Smooth muscle cell (in vitro differentiated cells): Measurements from ENCODE around the gene SLC22A8. TPM values are rescaled to one million over a fixed set of nuclear protein-coding genes. Genes with fewer than 3 reads are reported as not detected.

ENCODE experiments used
- DNase-seq: peaks from one replicate; lab custom pipeline; 2025; ENCODE audit not compliant: unreplicated experiment; lab: John Stamatoyannopoulos, UW
- H2AFZ ChIP-seq: fragments of 200-600 bp; sonication (generic); 2 replicates; pipeline ENCODE4 v1.6.0; 2016; ENCODE audit warnings: antibody characterized with exemption, low read depth, mild to moderate bottlenecking
- H3F3A ChIP-seq: fragments of 200-600 bp; sonication (generic); 2 replicates; pipeline ENCODE4 v1.6.0; 2017; ENCODE audit warnings: antibody characterized with exemption, low read depth
- H3K27ac ChIP-seq: fragments of 200-600 bp; sonication (generic); 2 replicates; pipeline ENCODE4 v1.5.1; 2016; ENCODE audit warnings: low read depth, mild to moderate bottlenecking
- H3K27me3 ChIP-seq: fragments of 200-600 bp; sonication (generic); 2 replicates; pipeline ENCODE4 v1.6.1; 2016; ENCODE audit warnings: low read depth, mild to moderate bottlenecking
- H3K36me3 ChIP-seq: fragments of 200-600 bp; sonication (generic); 2 replicates; pipeline ENCODE4 v1.5.1; 2016; ENCODE audit warnings: low read depth
- H3K4me1 ChIP-seq: fragments of 200-600 bp; sonication (generic); 2 replicates; pipeline ENCODE4 v1.5.1; 2016; ENCODE audit warnings: low read depth
- H3K4me2 ChIP-seq: fragments of 200-600 bp; sonication (generic); 2 replicates; pipeline ENCODE4 v1.6.0; 2016; ENCODE audit warnings: mild to moderate bottlenecking
- H3K4me3 ChIP-seq: fragments of 200-600 bp; sonication (generic); 2 replicates; pipeline ENCODE4 v1.5.1; 2016; ENCODE audit warnings: mild to moderate bottlenecking
- H3K79me2 ChIP-seq: fragments of 200-600 bp; sonication (generic); 2 replicates; pipeline ENCODE4 v1.6.0; 2016; ENCODE audit warnings: low read depth, mild to moderate bottlenecking
- H3K9ac ChIP-seq: fragments of 200-600 bp; sonication (generic); 2 replicates; pipeline ENCODE4 v1.6.0; 2016; ENCODE audit warnings: low read depth
- H3K9me3 ChIP-seq: fragments of 200-600 bp; sonication (generic); replicated peaks from 2 replicates; pipeline ENCODE4 v1.5.1; 2016; ENCODE audit warnings: low read depth
- H4K20me1 ChIP-seq: fragments of 200-600 bp; sonication (generic); 2 replicates; pipeline ENCODE4 v1.6.0; 2016; ENCODE audit warnings: low read depth
- WGBS: methylation state at CpG from one replicate; pipeline ENCODE4 v1.1.7; 2016; ENCODE audit warnings: low lambda C conversion rate; 5-methylcytosine and 5-hydroxymethylcytosine counted together
- polyA plus RNA-seq: library from polyadenylated mRNA; unstranded; fragments of >200 nt; fragmentation: Nextera tagmentation; extraction: Ambion mirVana; gene quantifications from 2 replicates; pipeline ENCODE4 v1.2.1, GENCODE V29; 2016
- total RNA-seq: library from RNA; depleted of rRNA; stranded (reverse); fragments of >200 nt; gene quantifications from 2 replicates; pipeline ENCODE4 v1.2.3, GENCODE V29; 2014
- TF ChIP-seq, protein P1 (sequence below): fragments of 200-600 bp; sonication (generic); IDR thresholded peaks from 2 replicates; pipeline ENCODE4 v1.5.1; 2017; ENCODE audit warnings: borderline replicate concordance, mild to moderate bottlenecking, antibody characterized with exemption; ENCODE audit not compliant: insufficient read depth, poor library complexity, severe bottlenecking

Gene SLC22A8
- total and polyA plus RNA-seq, 2 experiments from 2014 or later: not detected

DNA sequence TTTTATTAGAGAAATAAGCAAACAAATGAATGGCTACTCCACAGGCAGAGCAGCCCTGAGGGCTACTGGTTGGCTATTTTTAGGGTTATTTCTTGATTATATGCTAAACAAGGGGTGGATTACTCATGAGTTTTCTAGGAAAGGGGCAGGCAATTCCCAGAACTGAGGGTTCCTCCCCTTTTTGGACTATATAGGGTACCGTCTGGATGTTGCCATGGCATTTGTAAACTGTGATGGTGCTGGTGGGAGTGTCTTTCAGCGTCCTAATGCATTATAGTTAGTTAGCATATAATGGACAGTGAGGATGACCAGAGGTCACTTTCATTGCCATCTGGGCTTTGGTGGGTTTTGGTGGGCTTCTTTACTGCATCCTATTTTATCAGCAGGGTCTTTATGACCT, 50.1 kb downstream of the SLC22A8 start:
- DNase-seq: no peak
- H3K79me2 ChIP-seq: no peaks in the 10 kb centered on the region
- no peaks in the 10 kb centered on the region for H3K4me1 ChIP-seq
- H3K27ac ChIP-seq: no peak overlapping the region
- H3K36me3 ChIP-seq: no peaks in the 10 kb centered on the region
- no peaks in the 10 kb centered on the region for H4K20me1 ChIP-seq
- H3F3A ChIP-seq: no peaks in the 10 kb centered on the region
- H3K4me2 ChIP-seq: no peak overlapping the region
- H3K9me3 ChIP-seq: no peaks in the 10 kb centered on the region
- TF ChIP-seq, protein P1, sequence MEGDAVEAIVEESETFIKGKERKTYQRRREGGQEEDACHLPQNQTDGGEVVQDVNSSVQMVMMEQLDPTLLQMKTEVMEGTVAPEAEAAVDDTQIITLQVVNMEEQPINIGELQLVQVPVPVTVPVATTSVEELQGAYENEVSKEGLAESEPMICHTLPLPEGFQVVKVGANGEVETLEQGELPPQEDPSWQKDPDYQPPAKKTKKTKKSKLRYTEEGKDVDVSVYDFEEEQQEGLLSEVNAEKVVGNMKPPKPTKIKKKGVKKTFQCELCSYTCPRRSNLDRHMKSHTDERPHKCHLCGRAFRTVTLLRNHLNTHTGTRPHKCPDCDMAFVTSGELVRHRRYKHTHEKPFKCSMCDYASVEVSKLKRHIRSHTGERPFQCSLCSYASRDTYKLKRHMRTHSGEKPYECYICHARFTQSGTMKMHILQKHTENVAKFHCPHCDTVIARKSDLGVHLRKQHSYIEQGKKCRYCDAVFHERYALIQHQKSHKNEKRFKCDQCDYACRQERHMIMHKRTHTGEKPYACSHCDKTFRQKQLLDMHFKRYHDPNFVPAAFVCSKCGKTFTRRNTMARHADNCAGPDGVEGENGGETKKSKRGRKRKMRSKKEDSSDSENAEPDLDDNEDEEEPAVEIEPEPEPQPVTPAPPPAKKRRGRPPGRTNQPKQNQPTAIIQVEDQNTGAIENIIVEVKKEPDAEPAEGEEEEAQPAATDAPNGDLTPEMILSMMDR: no peak
- H3K9ac ChIP-seq: no peak overlapping the region
- no peak overlapping the region for H2AFZ ChIP-seq
- WGBS: 70% methylated on average over 2 of the region's 2 CpGs
- peaks cover 14% of the 10 kb centered on the region for H3K27me3 ChIP-seq
- H3K4me3 ChIP-seq: no peak overlapping the region

DNA sequence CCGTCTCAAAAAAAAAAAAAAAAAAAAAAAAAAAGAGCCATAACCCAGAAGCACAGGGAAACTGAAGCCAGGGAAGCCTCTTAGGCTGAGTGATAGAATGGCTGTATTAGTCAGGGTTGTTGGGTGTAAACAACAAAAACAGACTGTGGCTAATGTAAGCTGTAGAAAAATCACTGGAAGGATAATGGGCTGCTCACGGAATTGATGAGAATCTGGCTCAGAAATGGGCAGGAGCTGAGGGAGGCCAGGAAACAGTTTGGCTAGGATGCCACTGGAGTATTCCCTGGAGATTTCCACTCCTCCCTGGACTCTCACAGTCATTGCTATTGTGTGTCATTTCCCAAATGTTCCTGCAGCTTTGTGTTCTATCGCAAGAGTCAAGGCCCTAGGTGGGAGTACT, 53.2 kb downstream of the SLC22A8 start:
- Histone ChIP-seq H4K20me1 (no peaks in the 10 kb centered on the region), H3K27me3 (no peaks in the 10 kb centered on the region), H3K4me1 (no peaks in the 10 kb centered on the region), H3K79me2 (no peaks in the 10 kb centered on the region), H3K36me3 (no peaks in the 10 kb centered on the region), H3K9ac (no peak overlapping the region), H3K4me3 (no peak overlapping the region), H3K27ac (no peak overlapping the region), H2AFZ (no peak overlapping the region), H3F3A (no peaks in the 10 kb centered on the region), H3K9me3 (no peaks in the 10 kb centered on the region), H3K4me2 (no peak overlapping the region)
- TF ChIP-seq, protein P1: no peak
- no peak for DNase-seq
- 77% methylated on average over 2 of the region's 3 CpGs for WGBS

DNA sequence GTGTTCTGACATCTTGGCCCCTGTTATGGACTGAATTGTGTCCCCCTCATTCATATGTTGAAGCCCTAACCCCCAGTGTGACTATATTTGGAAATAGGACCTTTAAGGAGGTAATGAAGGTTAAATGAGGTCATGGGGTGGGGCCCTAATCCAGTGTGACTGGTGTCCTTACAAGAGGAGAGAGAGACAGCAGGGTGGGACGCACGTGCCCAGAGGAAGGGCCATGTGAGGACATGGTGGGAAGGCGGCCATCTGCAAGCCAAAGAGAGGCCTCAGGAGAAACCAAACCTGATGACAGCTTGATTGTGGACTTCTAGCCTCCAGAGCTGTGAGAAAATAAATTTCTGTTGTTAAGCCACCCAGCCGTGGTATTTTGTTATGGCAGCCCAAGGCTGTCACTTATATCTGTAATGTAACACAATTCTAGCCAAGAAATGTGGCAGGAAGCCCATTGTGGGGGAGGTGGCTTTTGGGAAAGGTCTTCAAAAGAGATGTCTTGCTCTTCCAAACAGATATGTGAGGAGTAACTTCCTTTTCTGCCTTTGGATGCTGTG, 54.5 kb downstream of the SLC22A8 start:
- no peak overlapping the region for H3K27ac ChIP-seq
- 81% methylated on average over 4 of the region's 4 CpGs for WGBS
- no peak overlapping the region for H2AFZ ChIP-seq
- no peaks in the 10 kb centered on the region for H3K36me3 ChIP-seq
- H3K4me2 ChIP-seq: no peak overlapping the region
- no peak overlapping the region for H3K4me3 ChIP-seq
- TF ChIP-seq, protein P1: no peak
- no peaks in the 10 kb centered on the region for H3K4me1 ChIP-seq
- no peak for DNase-seq
- no peak overlapping the region for H3K9ac ChIP-seq
- H4K20me1 ChIP-seq: no peaks in the 10 kb centered on the region
- no peaks in the 10 kb centered on the region for H3F3A ChIP-seq
- no peaks in the 10 kb centered on the region for H3K9me3 ChIP-seq
- H3K27me3 ChIP-seq: no peaks in the 10 kb centered on the region
- no peaks in the 10 kb centered on the region for H3K79me2 ChIP-seq

DNA sequence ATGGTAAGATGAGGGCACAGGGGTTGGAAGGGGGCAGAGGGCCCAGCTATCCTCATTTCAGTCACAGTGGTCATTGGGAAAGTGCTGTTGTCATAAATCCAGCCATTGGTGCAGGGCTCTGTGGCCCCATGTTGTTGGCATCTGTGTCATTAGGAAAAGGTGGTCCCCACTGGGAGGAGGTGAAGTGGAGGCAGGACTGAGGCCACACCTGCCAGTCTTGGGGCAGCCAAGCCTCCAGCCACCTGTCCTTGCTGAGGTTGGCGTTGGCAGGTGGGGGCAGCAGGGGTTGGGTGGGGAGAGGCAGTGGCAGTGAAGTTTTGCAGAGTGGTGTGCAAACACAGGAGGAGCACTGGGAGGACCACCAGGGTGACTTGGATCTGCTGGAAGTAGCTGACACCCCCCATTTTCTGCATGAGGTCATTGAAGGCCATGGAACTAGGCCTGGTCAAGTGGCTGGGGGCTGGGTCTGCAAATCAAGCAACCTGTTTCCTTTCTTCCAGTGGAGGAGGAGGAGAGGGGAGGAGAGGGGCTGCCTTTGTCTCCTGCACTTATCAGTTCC, 56.1 kb downstream of the SLC22A8 start:
- Histone ChIP-seq H4K20me1 (no peaks in the 10 kb centered on the region), H2AFZ (no peak overlapping the region), H3K27me3 (no peaks in the 10 kb centered on the region), H3F3A (no peaks in the 10 kb centered on the region), H3K4me2 (no peak overlapping the region), H3K9me3 (no peaks in the 10 kb centered on the region), H3K4me1 (no peaks in the 10 kb centered on the region), H3K9ac (no peak overlapping the region), H3K4me3 (no peak overlapping the region), H3K79me2 (no peaks in the 10 kb centered on the region), H3K36me3 (no peaks in the 10 kb centered on the region), H3K27ac (no peak overlapping the region)
- 100% methylated on average over 1 of the region's 1 CpG for WGBS
- TF ChIP-seq, protein P1: no peak
- DNase-seq: no peak
